GM19239 (cell line): ENCODE data around the gene SLC12A7.
"Not testable (repeated sequence)": the region's sequence is repeated elsewhere in the genome, so short reads cannot be mapped to it uniquely, and the experiment has no call there.

Experiments used
- DNase-seq: peaks from one replicate; pipeline ENCODE4 v3.0.0; 2011; ENCODE audit warnings: low spot score; ENCODE audit not compliant: insufficient read length
- FAIRE-seq: peaks from 2 replicates; lab custom pipeline; 2011; peaks lifted over from hg19 to GRCh38; lab: Jason Lieb, UNC

SLC12A7 gene

GRCh38 chr5:1068895-1069719 is 42.8 kb downstream of the SLC12A7 start:
- no peak for DNase-seq
- FAIRE-seq = no peak

- no peak for DNase-seq
- no peak for FAIRE-seq
These were observed 43.5 kb downstream of the SLC12A7 start for GRCh38 chr5:1068204-1068894.

GRCh38 chr5:1067141-1068121 is 44.4 kb downstream of the SLC12A7 start:
- DNase-seq (no peak), FAIRE-seq (no peak)

DNA sequence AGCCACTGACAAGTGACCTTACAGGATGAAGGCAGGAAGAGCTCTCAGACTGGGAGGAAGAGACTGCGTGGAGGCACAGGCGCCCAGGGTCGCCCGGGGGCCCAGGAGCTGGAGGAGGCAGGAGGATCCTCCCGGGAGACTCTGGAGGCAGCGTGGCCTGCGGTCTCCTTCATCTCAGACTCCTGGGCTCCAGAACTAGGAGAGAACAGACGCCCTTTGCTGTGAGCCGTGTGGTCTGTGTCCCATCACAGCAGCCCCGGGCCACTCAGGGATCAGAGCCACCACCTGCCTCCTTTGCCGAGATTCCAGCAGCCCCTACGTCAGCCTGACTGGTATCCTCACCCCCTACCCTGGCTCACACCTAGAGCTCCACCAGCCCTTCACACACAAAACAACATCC is 45.2 kb downstream of the SLC12A7 start:
- FAIRE-seq (no peak), DNase-seq (no peak)

GRCh38 chr5:1065891-1066650 is 45.8 kb downstream of the SLC12A7 start:
- DNase-seq (no peak), FAIRE-seq (no peak)

- DNase-seq (no peak), FAIRE-seq (no peak)
These were observed 46.6 kb downstream of the SLC12A7 start for GRCh38 chr5:1065143-1065750.

- FAIRE-seq (no peak), DNase-seq (no peak)
These were observed 47.3 kb downstream of the SLC12A7 start for GRCh38 chr5:1064383-1065142.

GRCh38 chr5:1063661-1064382 is 48.0 kb downstream of the SLC12A7 start:
- FAIRE-seq (no peak), DNase-seq (no peak)

- DNase-seq (no peak), FAIRE-seq (no peak)
These were observed 48.9 kb downstream of the SLC12A7 start for GRCh38 chr5:1062761-1063568.

- FAIRE-seq = no peak
- DNase-seq = no peak
These were observed 49.9 kb downstream of the SLC12A7 start for GRCh38 chr5:1061916-1062315.

DNA sequence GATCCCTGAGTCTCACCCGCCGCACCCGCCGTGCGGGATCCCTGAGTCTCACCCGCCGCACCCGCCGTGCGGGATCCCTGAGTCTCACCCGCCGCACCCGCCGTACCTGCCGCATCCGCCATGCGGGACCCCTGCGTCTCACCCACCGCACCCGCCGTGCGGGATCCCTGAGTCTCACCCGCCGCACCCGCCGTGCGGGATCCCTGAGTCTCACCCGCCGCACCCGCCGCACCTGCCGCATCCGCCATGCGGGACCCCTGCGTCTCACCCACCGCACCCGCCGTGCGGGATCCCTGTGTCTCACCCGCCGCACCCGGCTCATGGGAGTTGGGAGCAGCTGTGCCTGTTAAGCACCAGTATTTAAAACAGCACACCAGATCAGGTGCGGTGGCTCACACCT is 50.6 kb downstream of the SLC12A7 start:
- not testable (repeated sequence) for FAIRE-seq

DNA sequence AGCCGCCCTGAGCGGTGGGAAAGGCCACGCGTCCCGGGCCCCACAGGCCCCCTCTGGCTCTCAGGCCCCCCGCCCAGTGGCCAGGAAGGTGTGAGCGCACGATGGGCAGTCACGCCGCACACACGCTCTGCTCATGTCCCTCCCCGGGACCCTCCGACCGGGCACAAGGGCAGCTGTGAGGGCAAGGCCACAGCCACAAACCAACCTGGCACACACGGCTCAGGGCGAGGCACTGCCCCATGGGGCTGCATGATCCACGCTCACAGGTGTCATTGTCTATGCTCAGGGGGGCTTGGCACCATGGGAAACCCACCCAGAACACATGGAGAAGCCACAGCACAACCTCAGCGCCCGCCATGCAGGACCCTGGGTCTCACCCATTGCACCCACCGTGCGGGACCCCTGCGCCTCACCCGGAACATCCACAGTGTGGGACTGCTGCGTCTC is 51.3 kb downstream of the SLC12A7 start:
- DNase-seq = no peak
- FAIRE-seq = no peak

More for the DNA sequence above, 50.6 kb downstream of the SLC12A7 start:
- DNase-seq = not testable (repeated sequence)

GRCh38 chr5:1059884-1060263 is 52.0 kb downstream of the SLC12A7 start:
- FAIRE-seq (no peak), DNase-seq (no peak)

DNA sequence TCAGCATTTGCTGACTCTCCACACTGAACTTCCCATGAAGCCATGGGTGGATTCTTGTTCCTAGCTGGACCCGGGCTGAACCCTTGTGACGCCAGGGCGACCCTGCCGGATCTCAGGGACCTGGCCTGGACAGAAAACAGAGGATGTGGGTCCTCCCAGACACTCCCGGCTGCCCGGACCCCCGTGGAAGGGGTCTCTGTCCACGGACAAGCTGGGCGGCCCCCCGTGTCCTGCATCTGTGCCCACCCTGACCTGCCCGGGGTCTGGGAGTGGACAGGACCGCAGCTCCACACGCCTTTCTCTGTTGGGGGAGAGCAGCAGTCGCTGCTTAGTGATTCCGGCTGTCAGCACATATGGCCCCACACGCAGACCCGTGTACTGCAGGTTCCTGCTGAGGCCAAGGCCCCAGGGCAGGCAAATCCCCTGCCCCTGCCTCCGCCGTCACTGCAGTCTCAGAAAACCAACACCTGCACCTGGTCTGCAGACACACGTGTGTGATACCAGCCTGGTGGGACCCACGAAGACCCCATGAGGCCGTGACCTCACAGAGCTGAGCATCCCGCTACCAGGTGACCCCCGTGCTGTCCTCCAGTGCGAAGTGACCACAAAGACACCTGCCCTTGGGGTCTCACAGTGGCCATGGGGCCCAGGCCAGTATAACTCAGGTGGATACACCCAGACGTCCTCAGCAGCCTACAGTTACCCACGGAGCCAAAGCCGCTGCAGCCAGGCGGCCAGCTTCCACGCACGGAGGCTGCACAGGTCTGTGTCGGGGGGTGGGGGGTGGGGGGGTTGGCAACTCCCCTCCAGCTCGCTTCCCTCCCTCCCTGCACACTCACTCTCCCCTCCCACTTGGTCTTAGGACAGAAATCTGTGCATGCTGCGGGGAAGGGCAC is 52.6 kb downstream of the SLC12A7 start:
- DNase-seq (no peak), FAIRE-seq (no peak)

- FAIRE-seq (no peak), DNase-seq (no peak)
These were observed 53.5 kb downstream of the SLC12A7 start for GRCh38 chr5:1058083-1058945.
